Stimulated activated memory B cell treated with anti-CD40 and anti-IgM and Interleukin-4, amounts not matched to agents 10 μg/mL and 1 μg/mL and 100 μg/mL, for 72 hours (primary cell): Measurements from ENCODE around the gene ASPHD1.
"Not testable (repeated sequence)": the region's sequence is repeated elsewhere in the genome, so short reads cannot be mapped to it uniquely, and the experiment has no call there.

Source experiments
- ATAC-seq: fragments of 150-1000 bp; cut with Tn5 transposase; 2 replicates; pipeline ENCODE4 v1.10.0; 2021
- H3K27ac Mint-ChIP-seq: one replicate; pipeline ENCODE4 v1.8.0; 2022; ENCODE audit warnings: mild to moderate bottlenecking, mixed read lengths
- H3K27me3 Mint-ChIP-seq: one replicate; pipeline ENCODE4 v1.8.0; 2022; ENCODE audit warnings: mixed read lengths
- H3K36me3 Mint-ChIP-seq: one replicate; pipeline ENCODE4 v1.8.0; 2022; ENCODE audit warnings: mixed read lengths
- H3K4me1 Mint-ChIP-seq: one replicate; pipeline ENCODE4 v1.8.0; 2022; ENCODE audit warnings: mixed read lengths
- H3K4me3 Mint-ChIP-seq: one replicate; pipeline ENCODE4 v1.8.0; 2022; ENCODE audit warnings: mild to moderate bottlenecking, moderate library complexity, mixed read lengths
- H3K9me3 Mint-ChIP-seq: one replicate; pipeline ENCODE4 v1.8.0; 2022; ENCODE audit warnings: mixed read lengths

The ASPHD1 gene

GRCh38 chr16:29871822-29872546 is 28.3 kb upstream of the ASPHD1 start:
- Mint-ChIP-seq H3K4me1 (peaks cover 12% of the 10 kb centered on the region), H3K9me3 (no peaks in the 10 kb centered on the region), H3K4me3 (no peak overlapping the region), H3K27ac (no peak overlapping the region), H3K36me3 (no peaks in the 10 kb centered on the region), H3K27me3 (peaks cover 20% of the 10 kb centered on the region)
- ATAC-seq, result no peak

DNA sequence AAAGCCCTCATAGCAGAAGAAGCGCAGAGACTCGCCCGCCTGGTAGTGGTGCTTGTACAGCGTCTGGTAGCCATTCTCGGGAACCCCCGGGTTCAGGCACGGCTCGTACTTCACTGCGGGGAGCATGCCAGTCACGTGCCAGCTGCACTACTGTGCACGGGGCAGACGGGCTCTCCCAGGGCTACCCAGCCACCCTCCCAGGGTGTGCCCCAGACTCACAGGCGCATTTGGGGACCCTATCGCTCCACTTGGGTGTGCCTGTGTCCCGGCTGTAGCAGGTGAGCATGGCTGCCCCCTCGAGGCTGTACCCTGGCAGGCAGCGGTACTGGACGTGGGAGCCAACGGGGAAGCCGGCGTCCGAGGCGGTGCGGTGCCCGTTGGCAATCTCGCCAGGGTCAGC is 27.0 kb upstream of the ASPHD1 start:
- H3K27me3 Mint-ChIP-seq, result peaks cover 34% of the 10 kb centered on the region
- no peaks in the 10 kb centered on the region for H3K9me3 Mint-ChIP-seq
- ATAC-seq, result no peak
- no peak overlapping the region for H3K27ac Mint-ChIP-seq
- peaks cover 22% of the 10 kb centered on the region for H3K4me1 Mint-ChIP-seq
- H3K4me3 Mint-ChIP-seq, result no peak overlapping the region
- no peaks in the 10 kb centered on the region for H3K36me3 Mint-ChIP-seq

GRCh38 chr16:29875206-29875605 is 25.1 kb upstream of the ASPHD1 start:
- peaks cover 48% of the 10 kb centered on the region for H3K27me3 Mint-ChIP-seq
- H3K4me1 Mint-ChIP-seq, result peaks cover 22% of the 10 kb centered on the region
- H3K4me3 Mint-ChIP-seq, result no peak overlapping the region
- no peaks in the 10 kb centered on the region for H3K36me3 Mint-ChIP-seq
- ATAC-seq, result no peak
- no peaks in the 10 kb centered on the region for H3K9me3 Mint-ChIP-seq
- no peak overlapping the region for H3K27ac Mint-ChIP-seq

DNA sequence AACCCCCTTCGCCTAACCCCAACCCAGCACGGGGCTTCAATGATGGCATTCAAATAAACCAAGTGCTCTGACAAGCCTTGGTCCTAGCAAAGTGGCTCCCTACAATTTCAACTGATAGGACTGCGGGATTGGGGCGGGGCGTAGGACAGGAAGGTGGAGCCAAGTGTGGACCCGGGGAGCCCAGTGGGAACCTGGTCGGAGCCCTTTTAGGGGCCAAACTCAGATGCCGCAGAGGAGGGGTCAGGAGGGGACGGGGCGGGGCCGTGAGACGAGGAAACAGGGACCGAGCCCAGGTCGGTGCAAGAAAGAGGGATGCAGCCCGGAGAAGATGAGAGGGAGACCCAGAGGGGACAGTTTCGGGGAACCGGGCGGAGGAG is 24.1 kb upstream of the ASPHD1 start:
- no peak overlapping the region for H3K27ac Mint-ChIP-seq
- H3K4me1 Mint-ChIP-seq, result peaks cover 22% of the 10 kb centered on the region
- H3K9me3 Mint-ChIP-seq, result no peaks in the 10 kb centered on the region
- H3K4me3 Mint-ChIP-seq, result peak overlapping the region; percentile 69
- H3K27me3 Mint-ChIP-seq, result peaks cover 48% of the 10 kb centered on the region
- no peaks in the 10 kb centered on the region for H3K36me3 Mint-ChIP-seq
- ATAC-seq, result no peak

DNA sequence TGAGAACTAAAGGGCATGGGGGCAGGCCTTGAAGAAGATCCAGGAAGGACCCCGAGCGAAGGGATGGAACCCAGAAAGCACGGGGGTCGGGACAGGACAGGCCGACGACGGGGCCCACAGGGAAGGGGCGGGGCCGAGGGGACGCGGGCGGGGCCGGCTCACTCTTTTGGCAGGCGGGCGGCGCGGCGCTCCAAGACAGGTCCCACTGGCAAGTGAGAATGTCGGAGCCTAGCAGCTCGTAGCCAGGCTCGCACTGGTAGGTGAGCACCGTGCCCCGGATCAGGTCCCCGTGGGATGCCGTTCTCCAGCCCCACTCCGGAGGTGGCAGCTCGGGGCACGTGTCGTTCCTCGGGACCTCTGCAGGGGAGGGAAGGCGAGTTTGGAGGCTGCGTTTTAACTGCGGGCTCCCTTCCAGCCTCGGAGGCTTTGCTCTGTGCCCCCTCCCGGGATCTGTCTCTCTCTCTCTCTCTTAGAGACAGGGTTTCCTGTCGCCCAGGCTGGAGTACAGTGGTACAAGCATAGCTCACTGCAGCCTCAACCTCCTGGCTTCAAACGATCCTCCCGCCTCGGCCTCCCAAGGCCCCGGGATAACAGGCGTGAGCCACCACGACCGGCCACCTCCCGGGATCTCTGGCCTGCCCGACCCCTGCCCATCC is 23.6 kb upstream of the ASPHD1 start:
- no peaks in the 10 kb centered on the region for H3K9me3 Mint-ChIP-seq
- peaks cover 22% of the 10 kb centered on the region for H3K4me1 Mint-ChIP-seq
- H3K27me3 Mint-ChIP-seq, result peaks cover 48% of the 10 kb centered on the region
- no peak overlapping the region for H3K27ac Mint-ChIP-seq
- ATAC-seq, result peak; percentile 10
- H3K4me3 Mint-ChIP-seq, result peak overlapping the region; percentile 69
- no peaks in the 10 kb centered on the region for H3K36me3 Mint-ChIP-seq

DNA sequence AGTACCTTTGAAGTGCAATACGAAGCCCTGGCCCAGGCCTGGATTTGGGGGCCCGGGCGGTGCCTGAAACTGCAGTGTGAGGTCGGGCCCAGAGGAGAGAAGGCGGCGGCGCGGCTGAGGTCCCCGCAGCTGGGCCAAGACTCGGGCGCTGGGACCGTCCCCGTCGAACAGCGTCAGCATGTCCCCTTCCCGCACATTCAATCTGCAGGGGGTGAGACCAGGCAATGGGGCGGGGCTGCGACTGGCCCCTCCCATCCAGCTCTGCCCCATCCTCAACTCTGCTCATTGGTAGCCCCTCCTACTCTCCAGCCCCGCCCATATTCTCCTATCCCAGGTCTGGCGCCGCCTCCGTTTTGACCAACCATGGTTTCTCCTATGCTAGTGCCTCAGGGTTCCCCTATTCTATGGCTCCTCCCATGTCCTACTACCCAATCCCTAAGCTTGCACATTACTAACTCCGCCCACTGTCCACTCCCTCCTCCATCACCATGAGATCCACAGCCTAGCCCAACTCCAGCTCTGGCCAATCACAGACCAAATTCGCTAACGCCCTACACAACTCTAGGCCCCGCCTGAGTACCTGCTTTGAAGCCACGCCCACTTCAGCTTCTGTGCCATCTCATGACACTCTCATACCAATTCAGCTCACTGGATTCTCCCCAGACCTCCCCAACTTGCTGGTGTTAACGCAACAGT is 22.9 kb upstream of the ASPHD1 start:
- Mint-ChIP-seq H3K36me3 (no peaks in the 10 kb centered on the region), H3K4me1 (peaks cover 22% of the 10 kb centered on the region), H3K27me3 (peaks cover 48% of the 10 kb centered on the region), H3K27ac (no peak overlapping the region), H3K9me3 (no peaks in the 10 kb centered on the region), H3K4me3 (peak overlapping the region; percentile 40)
- peak; percentile 69 for ATAC-seq

DNA sequence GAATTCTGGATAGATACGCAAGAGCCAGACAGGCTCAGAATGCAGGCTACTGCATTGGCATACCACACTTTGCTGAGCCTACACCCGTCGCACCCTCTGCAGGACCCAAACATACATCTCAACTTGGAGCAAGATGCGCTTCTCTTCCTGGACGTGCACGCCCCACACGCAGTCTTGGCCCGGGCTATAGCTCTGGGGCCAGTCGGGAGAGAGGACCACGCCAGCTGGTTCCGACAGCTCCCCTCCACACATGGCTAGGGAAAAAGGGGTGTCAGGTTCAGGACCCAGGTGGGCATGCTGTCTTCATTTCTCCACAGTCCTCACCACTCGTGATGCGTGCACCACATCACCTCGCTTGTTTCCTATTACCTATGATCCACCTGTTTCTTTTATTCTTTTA is 22.1 kb upstream of the ASPHD1 start:
- Mint-ChIP-seq H3K4me1 (peaks cover 22% of the 10 kb centered on the region), H3K36me3 (no peaks in the 10 kb centered on the region), H3K27ac (no peak overlapping the region), H3K4me3 (no peak overlapping the region), H3K27me3 (peaks cover 55% of the 10 kb centered on the region), H3K9me3 (no peaks in the 10 kb centered on the region)
- no peak for ATAC-seq

DNA sequence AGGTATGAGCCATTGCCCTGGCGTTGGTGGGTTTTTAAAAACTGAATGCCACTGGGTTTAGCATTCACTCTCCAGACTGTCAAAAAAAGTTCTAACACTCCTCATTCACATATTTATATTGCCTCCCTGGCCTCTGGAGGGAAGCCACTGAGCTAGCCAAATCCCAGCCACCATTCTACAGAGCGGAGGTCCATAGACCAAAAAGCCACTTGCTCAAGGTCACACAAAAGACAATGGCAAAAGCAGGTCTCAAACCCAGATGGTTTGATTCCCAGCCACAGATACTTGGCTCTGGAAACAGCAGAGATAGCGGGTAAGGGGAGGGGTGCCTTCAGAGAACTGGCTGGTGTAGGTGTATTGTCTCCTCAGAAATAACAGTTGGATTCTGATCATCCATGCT is 19.2 kb upstream of the ASPHD1 start:
- Mint-ChIP-seq H3K36me3 (no peaks in the 10 kb centered on the region), H3K27me3 (peaks cover 55% of the 10 kb centered on the region), H3K27ac (no peak overlapping the region), H3K4me3 (no peak overlapping the region), H3K9me3 (no peaks in the 10 kb centered on the region), H3K4me1 (peaks cover 17% of the 10 kb centered on the region)
- no peak for ATAC-seq

GRCh38 chr16:29883987-29884386 is 16.3 kb upstream of the ASPHD1 start:
- H3K36me3 Mint-ChIP-seq, result no peaks in the 10 kb centered on the region
- H3K4me3 Mint-ChIP-seq, result no peak overlapping the region
- H3K27me3 Mint-ChIP-seq, result peaks cover 34% of the 10 kb centered on the region
- no peaks in the 10 kb centered on the region for H3K9me3 Mint-ChIP-seq
- H3K4me1 Mint-ChIP-seq, result no peaks in the 10 kb centered on the region
- ATAC-seq, result no peak
- H3K27ac Mint-ChIP-seq, result no peak overlapping the region

DNA sequence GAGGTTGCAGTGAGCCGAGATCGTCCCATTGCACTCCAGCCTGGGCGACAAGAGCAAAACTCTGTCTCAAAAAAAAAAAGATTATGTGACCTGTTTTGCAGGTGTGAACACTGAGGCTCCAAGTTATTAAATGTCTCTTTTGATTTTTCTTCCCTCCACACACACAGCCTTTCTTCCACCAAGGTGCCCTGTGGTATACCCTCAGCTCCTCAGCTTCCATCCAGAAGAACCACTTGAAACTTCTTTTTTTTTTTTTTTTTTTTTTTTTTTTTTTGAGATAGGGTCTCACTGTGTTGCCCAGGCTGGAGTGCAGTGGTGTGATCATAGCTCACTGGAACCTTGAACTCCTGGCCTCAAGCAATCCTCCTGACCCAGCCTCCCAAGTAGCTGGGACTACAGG is 10.9 kb upstream of the ASPHD1 start:
- not testable (repeated sequence) for H3K27ac Mint-ChIP-seq, H3K4me3 Mint-ChIP-seq, H3K9me3 Mint-ChIP-seq, H3K4me1 Mint-ChIP-seq, H3K27me3 Mint-ChIP-seq, ATAC-seq, H3K36me3 Mint-ChIP-seq

GRCh38 chr16:29891525-29892457 is 8.5 kb upstream of the ASPHD1 start:
- Mint-ChIP-seq H3K36me3 (no peaks in the 10 kb centered on the region), H3K27ac (no peak overlapping the region), H3K27me3 (peaks cover 23% of the 10 kb centered on the region), H3K9me3 (no peaks in the 10 kb centered on the region), H3K4me3 (no peak overlapping the region), H3K4me1 (no peaks in the 10 kb centered on the region)
- ATAC-seq, result no peak

DNA sequence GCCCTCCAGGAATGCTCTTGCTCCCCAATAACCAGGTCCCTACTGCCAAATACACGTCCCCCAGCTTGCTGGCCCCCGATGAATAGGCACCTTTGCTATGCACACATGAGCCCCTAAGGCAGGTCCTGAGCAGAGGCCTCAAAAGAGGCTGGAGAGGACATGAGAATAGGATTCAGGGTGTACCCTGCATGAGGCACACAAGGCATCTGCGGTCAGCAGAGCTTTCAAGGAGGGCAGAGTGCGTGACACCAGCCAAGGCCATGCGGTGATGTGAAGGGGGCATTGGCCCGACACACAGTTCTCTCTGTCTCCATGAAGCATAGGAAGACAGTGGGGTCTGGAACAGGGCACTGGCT is 7.9 kb upstream of the ASPHD1 start:
- no peaks in the 10 kb centered on the region for H3K36me3 Mint-ChIP-seq
- no peak overlapping the region for H3K27ac Mint-ChIP-seq
- no peak for ATAC-seq
- H3K4me1 Mint-ChIP-seq, result peaks cover 4% of the 10 kb centered on the region
- H3K4me3 Mint-ChIP-seq, result no peak overlapping the region
- H3K27me3 Mint-ChIP-seq, result peaks cover 29% of the 10 kb centered on the region
- H3K9me3 Mint-ChIP-seq, result no peaks in the 10 kb centered on the region

GRCh38 chr16:29893553-29893952 is 6.7 kb upstream of the ASPHD1 start:
- peaks cover 10% of the 10 kb centered on the region for H3K4me1 Mint-ChIP-seq
- H3K36me3 Mint-ChIP-seq, result no peaks in the 10 kb centered on the region
- no peak overlapping the region for H3K27ac Mint-ChIP-seq
- no peak overlapping the region for H3K4me3 Mint-ChIP-seq
- no peaks in the 10 kb centered on the region for H3K9me3 Mint-ChIP-seq
- no peak for ATAC-seq
- H3K27me3 Mint-ChIP-seq, result peaks cover 39% of the 10 kb centered on the region

DNA sequence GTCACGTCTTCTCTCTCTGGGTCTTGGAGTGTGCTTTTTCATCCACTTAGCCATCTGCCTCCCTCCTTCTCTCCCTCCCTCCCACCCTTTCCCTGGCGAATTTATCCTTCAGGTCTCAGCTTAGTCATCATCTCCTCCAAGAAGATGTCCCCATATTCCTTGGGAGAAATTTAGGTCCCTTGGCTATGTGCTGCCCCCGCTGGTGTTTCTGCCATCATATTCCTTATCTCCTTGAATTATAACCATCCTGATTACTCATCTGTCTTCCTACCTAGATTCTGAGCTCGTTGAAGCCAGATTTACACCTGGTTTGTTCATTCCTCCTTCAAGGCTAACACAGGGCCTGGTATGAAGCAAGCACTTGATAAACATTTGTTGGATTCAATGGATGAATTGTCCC is 5.9 kb upstream of the ASPHD1 start:
- Mint-ChIP-seq H3K27me3 (peaks cover 41% of the 10 kb centered on the region), H3K27ac (no peak overlapping the region), H3K36me3 (no peaks in the 10 kb centered on the region), H3K9me3 (no peaks in the 10 kb centered on the region), H3K4me1 (peaks cover 17% of the 10 kb centered on the region), H3K4me3 (no peak overlapping the region)
- ATAC-seq, result no peak

GRCh38 chr16:29896841-29897240 is 3.4 kb upstream of the ASPHD1 start:
- H3K27ac Mint-ChIP-seq, result no peak overlapping the region
- no peaks in the 10 kb centered on the region for H3K36me3 Mint-ChIP-seq
- H3K9me3 Mint-ChIP-seq, result no peaks in the 10 kb centered on the region
- peaks cover 57% of the 10 kb centered on the region for H3K27me3 Mint-ChIP-seq
- no peak for ATAC-seq
- H3K4me1 Mint-ChIP-seq, result peaks cover 27% of the 10 kb centered on the region
- no peak overlapping the region for H3K4me3 Mint-ChIP-seq
